Measurements from ENCODE around the gene UBALD2. TPM values are rescaled to one million over a fixed set of nuclear protein-coding genes. Genes with fewer than 3 reads are reported as not detected.

UBALD2 gene
- total and polyA plus RNA-seq, 2 of the 13 experiments (the other 11 are each of a cell fraction or from before 2014, with no cell fraction given) = 3.3 to 89.7 TPM

GRCh38 chr17:76252040-76252954 is 12.9 kb upstream of the UBALD2 start (continued):
- TF ChIP-seq ZSCAN20 (CRISPR knock-in tag; IDR thresholded peaks at IDR 0.05; ENCODE audit: borderline replicate concordance) = no peak
- no peak for TF ChIP-seq TEAD2 (CRISPR knock-in tag; IDR thresholded peaks at IDR 0.05)
- TF ChIP-seq MXD3 (CRISPR knock-in tag; IDR thresholded peaks at IDR 0.05) = peak; percentile 52; the same call in 1 of the 2 replicates
- no peak for TF ChIP-seq MAZ (IDR thresholded peaks at IDR 0.05; ENCODE audit: borderline replicate concordance, low read depth, low read length)
- TF ChIP-seq MAZ (CRISPR knock-in tag; IDR thresholded peaks at IDR 0.05; ENCODE audit: low read depth) = peak; percentile 33; the same call in 1 of the 2 replicates
- peak; percentile 90 for TF ChIP-seq MED1 (CRISPR knock-in tag; IDR thresholded peaks at IDR 0.05)
- TF ChIP-seq KAT7 (CRISPR knock-in tag; IDR thresholded peaks at IDR 0.05; ENCODE audit: borderline replicate concordance) = peak; percentile 47; the same call in 1 of the 2 replicates
- peak; percentile 89 for TF ChIP-seq AHDC1 (CRISPR knock-in tag; IDR thresholded peaks at IDR 0.05; ENCODE audit: borderline replicate concordance)
- TF ChIP-seq KDM5A (IDR thresholded peaks at IDR 0.05; ENCODE audit: borderline replicate concordance, low read length) = no peak
- peak; percentile 71; the same call in 1 of the 2 replicates for TF ChIP-seq ARID4A (CRISPR knock-in tag; IDR thresholded peaks at IDR 0.05; ENCODE audit: borderline replicate concordance)
- no peak for TF ChIP-seq MTA3 (CRISPR knock-in tag; IDR thresholded peaks at IDR 0.05)
- TF ChIP-seq ZBTB7B (CRISPR knock-in tag; IDR thresholded peaks at IDR 0.05) = peak; percentile 31
- TF ChIP-seq POLR2G (IDR thresholded peaks at IDR 0.05; ENCODE audit: low read depth, low read length) = peak; percentile 45; the same call in 1 of the 2 replicates
- TF ChIP-seq ATF3 (CRISPR knock-in tag; IDR thresholded peaks at IDR 0.05) = peak; percentile 45; the same call in 1 of the 2 replicates
- peak; percentile 73; the same call in 1 of the 2 replicates for TF ChIP-seq ZMAT3 (CRISPR knock-in tag; conservative IDR thresholded peaks at IDR 0.05)
- peak; percentile 30; the same call in 1 of the 2 replicates for TF ChIP-seq ZNF431 (CRISPR knock-in tag; IDR thresholded peaks at IDR 0.05; ENCODE audit: borderline replicate concordance, low read depth)
- TF ChIP-seq YY1 (IDR thresholded peaks at IDR 0.05; ENCODE audit: insufficient read depth, insufficient replicate concordance, low read depth, low read length) = peak; percentile 49
- peak; percentile 48; the same call in 1 of the 2 replicates for TF ChIP-seq ZNF264 (CRISPR knock-in tag; IDR thresholded peaks at IDR 0.05)

All from HepG2 (cell line).